Activated CD4-positive, alpha-beta memory T cell treated with anti-CD3 and anti-CD28 coated beads, Interleukin-2, amount 10 ng/mL, durations not matched to agents 7 days and 5 days (primary cell): Measurements from ENCODE around the gene CBX1. TPM values are rescaled to one million over a fixed set of nuclear protein-coding genes. Genes with fewer than 3 reads are reported as not detected.
"Not testable (repeated sequence)": the region's sequence is repeated elsewhere in the genome, so short reads cannot be mapped to it uniquely, and the experiment has no call there.

Experiments used
- CTCF ChIA-PET: fragments of 350-600 bp; sonication (Branson Sonifier 250); formaldehyde crosslinking; loops from one replicate; lab custom pipeline; 2021; ENCODE audit warnings: antibody characterized with exemption, inconsistent platforms; lab: Charles Lee
- POLR2A ChIA-PET: fragments of 350-600 bp; sonication (Branson Sonifier 250); formaldehyde crosslinking; loops from one replicate; lab custom pipeline; 2021; ENCODE audit warnings: antibody characterized with exemption; lab: Charles Lee
- DNase-seq: peaks from one replicate; pipeline ENCODE4 v3.0.0-alpha.2; 2020
- H3K27ac Mint-ChIP-seq: one replicate; pipeline ENCODE4 v1.8.0; 2021; ENCODE audit warnings: mild to moderate bottlenecking, mixed read lengths
- H3K27me3 Mint-ChIP-seq: one replicate; pipeline ENCODE4 v1.8.0; 2021; ENCODE audit warnings: mixed read lengths
- H3K36me3 Mint-ChIP-seq: one replicate; pipeline ENCODE4 v1.8.0; 2021; ENCODE audit warnings: low read depth, mixed read lengths
- H3K4me1 Mint-ChIP-seq: one replicate; pipeline ENCODE4 v1.8.0; 2021; ENCODE audit warnings: mixed read lengths
- H3K4me3 Mint-ChIP-seq: one replicate; pipeline ENCODE4 v1.8.0; 2021; ENCODE audit warnings: mild to moderate bottlenecking, mixed read lengths
- H3K9me3 Mint-ChIP-seq: one replicate; pipeline ENCODE4 v1.8.0; 2021; ENCODE audit warnings: mixed read lengths
- total RNA-seq, 2 experiments: library from RNA; stranded (reverse); gene quantifications; one replicate each; pipeline ENCODE4 v1.2.3, GENCODE V29; 2021

CBX1 gene
- total RNA-seq, 2 experiments from 2014 or later = 48.3 to 50.8 TPM

GRCh38 chr17:48046296-48046695, 55.0 kb downstream of the CBX1 start:
- ChIA-PET POLR2A (interaction anchor here (0.7 to 6.7 kb wide), 7 partner anchors 9 to 67 kb away, joined by 3 to 57 read pairs (median 23); partner anchors contain the start of genes COPZ2 and SNX11), CTCF (interaction anchor here (1.1 to 5.8 kb wide), 8 partner anchors 10 to 572 kb away, joined by 3 to 62 read pairs (median 11); partner anchors contain the start of gene COPZ2)
- Mint-ChIP-seq H3K27me3 (no peaks in the 10 kb centered on the region), H3K27ac (peak overlapping the region; percentile 97), H3K4me1 (peaks cover 51% of the 10 kb centered on the region), H3K4me3 (peak overlapping the region; percentile 99), H3K36me3 (peaks cover 23% of the 10 kb centered on the region), H3K9me3 (no peaks in the 10 kb centered on the region)
- no peak for DNase-seq

- H3K27me3 Mint-ChIP-seq = no peaks in the 10 kb centered on the region
- no peak for DNase-seq
- CTCF ChIA-PET = interaction anchor here (1.1 to 5.8 kb wide), 5 partner anchors 9 to 573 kb away, joined by 3 to 46 read pairs (median 5); partner anchors contain the start of gene COPZ2
- peaks cover 42% of the 10 kb centered on the region for H3K4me1 Mint-ChIP-seq
- no peaks in the 10 kb centered on the region for H3K9me3 Mint-ChIP-seq
- H3K36me3 Mint-ChIP-seq = peaks cover 15% of the 10 kb centered on the region
- peak overlapping the region; percentile 38 for H3K4me3 Mint-ChIP-seq
- no peak overlapping the region for H3K27ac Mint-ChIP-seq
- POLR2A ChIA-PET = interaction anchor here (0.7 to 6.7 kb wide), 4 partner anchors 9 to 67 kb away, joined by 3 to 57 read pairs (median 30); partner anchors contain the start of gene COPZ2
These were observed 55.8 kb downstream of the CBX1 start for GRCh38 chr17:48045316-48046001.

GRCh38 chr17:48044851-48045250, 56.4 kb downstream of the CBX1 start:
- H3K36me3 Mint-ChIP-seq = peaks cover 10% of the 10 kb centered on the region
- peaks cover 36% of the 10 kb centered on the region for H3K4me1 Mint-ChIP-seq
- ChIA-PET POLR2A (interaction anchor here (0.7 to 6.7 kb wide), 2 partner anchors 8 to 31 kb away, joined by 4 to 57 read pairs; partner anchors contain the start of gene COPZ2), CTCF (interaction anchor here (0.7 to 5.5 kb wide), 5 partner anchors 16 to 98 kb away, joined by 3 to 46 read pairs (median 3); no protein-coding TSS in a partner anchor)
- H3K27ac Mint-ChIP-seq = peak overlapping the region; percentile 13
- H3K4me3 Mint-ChIP-seq = no peak overlapping the region
- H3K9me3 Mint-ChIP-seq = no peaks in the 10 kb centered on the region
- H3K27me3 Mint-ChIP-seq = no peaks in the 10 kb centered on the region
- no peak for DNase-seq

GRCh38 chr17:48043176-48043575, 58.1 kb downstream of the CBX1 start:
- H3K36me3 Mint-ChIP-seq = peaks cover 3% of the 10 kb centered on the region
- ChIA-PET POLR2A (interaction anchor here (0.8 to 1.3 kb wide), 4 partner anchors 13 to 72 kb away, joined by 3 to 5 read pairs (median 4); partner anchors contain the start of genes CDK5RAP3 and SNX11), CTCF (interaction anchor here (0.9 to 5.5 kb wide), 4 partner anchors 9 to 37 kb away, joined by 3 to 46 read pairs (median 3); no protein-coding TSS in a partner anchor)
- no peaks in the 10 kb centered on the region for H3K9me3 Mint-ChIP-seq
- peaks cover 9% of the 10 kb centered on the region for H3K27me3 Mint-ChIP-seq
- no peak for DNase-seq
- H3K27ac Mint-ChIP-seq = no peak overlapping the region
- no peak overlapping the region for H3K4me3 Mint-ChIP-seq
- H3K4me1 Mint-ChIP-seq = peaks cover 32% of the 10 kb centered on the region

GRCh38 chr17:48038687-48039086, 62.6 kb downstream of the CBX1 start:
- DNase-seq = no peak
- POLR2A ChIA-PET = interaction anchor here (5.0 kb wide), 1 partner anchor 9 kb away, joined by 57 read pairs; the partner anchor contains the start of gene NFE2L1
- Mint-ChIP-seq H3K4me1 (peaks cover 17% of the 10 kb centered on the region), H3K4me3 (peak overlapping the region; percentile 77), H3K27me3 (peaks cover 25% of the 10 kb centered on the region), H3K27ac (no peak overlapping the region), H3K36me3 (no peaks in the 10 kb centered on the region), H3K9me3 (no peaks in the 10 kb centered on the region)
- CTCF ChIA-PET = interaction anchor here (1.3 to 5.9 kb wide), 3 partner anchors 10 to 30 kb away, joined by 3 to 46 read pairs (median 36); partner anchors contain the start of gene NFE2L1

- no peaks in the 10 kb centered on the region for H3K9me3 Mint-ChIP-seq
- ChIA-PET CTCF (interaction anchor here (1.0 to 5.9 kb wide), 5 partner anchors 10 to 38 kb away, joined by 3 to 46 read pairs (median 11); partner anchors contain the start of gene NFE2L1), POLR2A (interaction anchor here (5.0 kb wide), 1 partner anchor 10 kb away, joined by 57 read pairs; the partner anchor contains the start of gene NFE2L1)
- peak; percentile 32 for DNase-seq
- no peaks in the 10 kb centered on the region for H3K36me3 Mint-ChIP-seq
- peak overlapping the region; percentile 30 for H3K27ac Mint-ChIP-seq
- peaks cover 12% of the 10 kb centered on the region for H3K4me1 Mint-ChIP-seq
- H3K4me3 Mint-ChIP-seq = peak overlapping the region; percentile 77
- peaks cover 33% of the 10 kb centered on the region for H3K27me3 Mint-ChIP-seq
These were observed 63.4 kb downstream of the CBX1 start for GRCh38 chr17:48037838-48038323.

GRCh38 chr17:48037036-48037837, 64.0 kb downstream of the CBX1 start, which contains the start of gene COPZ2:
TSS of gene COPZ2 (minus strand) at chr17:48037797. CDS start at chr17:48037777, 20 bp downstream.
- CTCF ChIA-PET = interaction anchor here (0.6 to 5.9 kb wide), 13 partner anchors 10 to 485 kb away, joined by 3 to 46 read pairs (median 4); partner anchors contain the start of genes CBX1 and NFE2L1
- Mint-ChIP-seq H3K36me3 (no peaks in the 10 kb centered on the region), H3K4me1 (peaks cover 12% of the 10 kb centered on the region), H3K4me3 (peak within 1 kb of the TSS; percentile 79), H3K27ac (peak within 1 kb of the TSS; percentile 30), H3K9me3 (no peaks in the 10 kb centered on the region), H3K27me3 (peaks cover 40% of the 10 kb centered on the region)
- POLR2A ChIA-PET = interaction anchor here (0.9 to 5.0 kb wide), 3 partner anchors 11 to 15 kb away, joined by 3 to 57 read pairs (median 4); partner anchors contain the start of gene NFE2L1
- DNase-seq = peak; percentile 75

- peak overlapping the region; percentile 79 for H3K4me3 Mint-ChIP-seq
- ChIA-PET POLR2A (interaction anchor here (0.9 to 5.0 kb wide), 3 partner anchors 11 to 16 kb away, joined by 3 to 57 read pairs (median 4); partner anchors contain the start of gene NFE2L1), CTCF (interaction anchor here (0.6 to 5.9 kb wide), 15 partner anchors 10 to 486 kb away, joined by 3 to 46 read pairs (median 6); partner anchors contain the start of genes CBX1 and NFE2L1)
- H3K4me1 Mint-ChIP-seq = peaks cover 12% of the 10 kb centered on the region
- peaks cover 42% of the 10 kb centered on the region for H3K27me3 Mint-ChIP-seq
- no peak for DNase-seq
- H3K27ac Mint-ChIP-seq = no peak overlapping the region
- H3K9me3 Mint-ChIP-seq = no peaks in the 10 kb centered on the region
- H3K36me3 Mint-ChIP-seq = no peaks in the 10 kb centered on the region
These were observed 64.6 kb downstream of the CBX1 start for GRCh38 chr17:48036693-48037035.

GRCh38 chr17:48034734-48035133, 66.5 kb downstream of the CBX1 start:
- H3K36me3 Mint-ChIP-seq, H3K27ac Mint-ChIP-seq, H3K9me3 Mint-ChIP-seq, H3K4me3 Mint-ChIP-seq, DNase-seq: not testable (repeated sequence)
- ChIA-PET POLR2A (interaction anchor here (0.9 to 5.0 kb wide), 2 partner anchors 13 to 38 kb away, joined by 3 to 57 read pairs; partner anchors contain the start of gene NFE2L1), CTCF (interaction anchor here (1.4 to 5.9 kb wide), 5 partner anchors 8 to 39 kb away, joined by 3 to 46 read pairs (median 11); partner anchors contain the start of gene NFE2L1)
- Mint-ChIP-seq H3K27me3 (peaks cover 54% of the 10 kb centered on the region), H3K4me1 (peaks cover 12% of the 10 kb centered on the region)

GRCh38 chr17:48031966-48032365, 69.3 kb downstream of the CBX1 start:
- peaks cover 41% of the 10 kb centered on the region for H3K27me3 Mint-ChIP-seq
- no peak overlapping the region for H3K27ac Mint-ChIP-seq
- H3K4me3 Mint-ChIP-seq = no peak overlapping the region
- ChIA-PET CTCF (interaction anchor here (0.7 to 1.5 kb wide), 5 partner anchors 15 to 76 kb away, joined by 3 to 5 read pairs (median 3); partner anchors contain the start of gene CDK5RAP3), POLR2A (no interaction called here)
- no peaks in the 10 kb centered on the region for H3K9me3 Mint-ChIP-seq
- no peaks in the 10 kb centered on the region for H3K36me3 Mint-ChIP-seq
- peaks cover 3% of the 10 kb centered on the region for H3K4me1 Mint-ChIP-seq
- DNase-seq = no peak

- ChIA-PET POLR2A (interaction anchor here (2.0 kb wide), 1 partner anchor 17 kb away, joined by 5 read pairs; no protein-coding TSS in a partner anchor), CTCF (interaction anchor here (0.8 to 2.9 kb wide), 6 partner anchors 16 to 606 kb away, joined by 3 to 13 read pairs (median 4); no protein-coding TSS in a partner anchor)
- no peaks in the 10 kb centered on the region for H3K36me3 Mint-ChIP-seq
- peaks cover 34% of the 10 kb centered on the region for H3K27me3 Mint-ChIP-seq
- H3K27ac Mint-ChIP-seq = no peak overlapping the region
- H3K4me3 Mint-ChIP-seq = no peak overlapping the region
- H3K9me3 Mint-ChIP-seq = no peaks in the 10 kb centered on the region
- peaks cover 13% of the 10 kb centered on the region for H3K4me1 Mint-ChIP-seq
- DNase-seq = no peak
These were observed 70.7 kb downstream of the CBX1 start for GRCh38 chr17:48030531-48030930.
